Mesenchymal stem cell (in vitro differentiated cells and primary cell): ENCODE data around the gene ANXA7.

Experiments used
- DNase-seq: peaks from one replicate; pipeline ENCODE4 v3.0.0-alpha.2; 2013
- H2AFZ ChIP-seq: one replicate; pipeline ENCODE4 v1.6.1; 2013; ENCODE audit warnings: low read depth, mild to moderate bottlenecking, control low read depth, inconsistent platforms, low read length, moderate library complexity
- H2AK5ac ChIP-seq: 2 replicates; pipeline ENCODE4 v1.6.1; 2013; ENCODE audit warnings: low read length, moderate library complexity, mild to moderate bottlenecking, inconsistent platforms; ENCODE audit not compliant: severe bottlenecking
- H2BK120ac ChIP-seq: one replicate; pipeline ENCODE4 v1.6.1; 2013; ENCODE audit warnings: low read depth, mild to moderate bottlenecking, inconsistent platforms, low read length, moderate library complexity
- H2BK12ac ChIP-seq, 2 experiments: one replicate each; pipeline ENCODE4 v1.6.1; 2013; ENCODE audit warnings: inconsistent platforms in 2 of 2, low read length in 2 of 2, mild to moderate bottlenecking in 2 of 2, moderate library complexity in 2 of 2, control low read depth in 1 of 2
- H2BK15ac ChIP-seq: one replicate; pipeline ENCODE4 v1.6.1; 2013; ENCODE audit warnings: mild to moderate bottlenecking, low read depth, inconsistent platforms; ENCODE audit not compliant: poor library complexity, severe bottlenecking
- H2BK5ac ChIP-seq: 2 replicates; pipeline ENCODE4 v1.6.1; 2013; ENCODE audit warnings: low read depth, mild to moderate bottlenecking, low read length, control low read depth, inconsistent platforms; ENCODE audit not compliant: poor library complexity, severe bottlenecking
- H3K14ac ChIP-seq, 2 experiments: one replicate each; pipeline ENCODE4 v1.6.1; 2013; ENCODE audit warnings: inconsistent platforms in 2 of 2, low read length in 2 of 2, control low read depth in 1 of 2, mild to moderate bottlenecking in 1 of 2, moderate library complexity in 1 of 2
- H3K18ac ChIP-seq, 2 experiments: one replicate each; pipeline ENCODE4 v1.6.1; 2013; ENCODE audit warnings: inconsistent platforms in 2 of 2, low read length in 2 of 2, control low read depth in 1 of 2, low read depth in 1 of 2, mild to moderate bottlenecking in 1 of 2
- H3K23ac ChIP-seq, 2 experiments: one replicate each; pipeline ENCODE4 v1.6.1; 2013; ENCODE audit warnings: inconsistent platforms in 2 of 2, low read length in 2 of 2, mild to moderate bottlenecking in 2 of 2, moderate library complexity in 2 of 2, control low read depth in 1 of 2
- H3K27ac ChIP-seq: 2 replicates; pipeline ENCODE4 v1.5.1; 2013; ENCODE audit warnings: mild to moderate bottlenecking, moderate library complexity, low read length, control low read depth, inconsistent platforms; ENCODE audit not compliant: poor library complexity, severe bottlenecking
- H3K27me3 ChIP-seq, 2 experiments: 2 replicates each; pipeline versions ENCODE4 v1.6.1 to v1.7.0; 2013; ENCODE audit warnings: low read length in 2 of 2, mild to moderate bottlenecking in 2 of 2, moderate library complexity in 2 of 2, control low read depth in 1 of 2, inconsistent platforms in 1 of 2; ENCODE audit not compliant: control insufficient read depth in 1 of 2, insufficient read depth in 1 of 2
- H3K36me3 ChIP-seq, 2 experiments: 2 replicates each; pipeline versions ENCODE4 v1.6.1 to v1.7.0; 2013; ENCODE audit warnings: low read length in 2 of 2, control low read depth in 1 of 2, inconsistent platforms in 1 of 2, low read depth in 1 of 2, mild to moderate bottlenecking in 1 of 2; ENCODE audit not compliant: insufficient read depth in 2 of 2, control insufficient read depth in 1 of 2
- H3K4ac ChIP-seq, 2 experiments: one replicate each; pipeline ENCODE4 v1.6.1; 2013; ENCODE audit warnings: inconsistent platforms in 2 of 2, low read length in 2 of 2, mild to moderate bottlenecking in 2 of 2, moderate library complexity in 2 of 2, control low read depth in 1 of 2, low read depth in 1 of 2
- H3K4me1 ChIP-seq: 2 replicates; pipeline ENCODE4 v1.6.1; 2013; ENCODE audit warnings: low read depth, low read length, control low read depth; ENCODE audit not compliant: control insufficient read depth, insufficient read depth
- H3K4me2 ChIP-seq: 2 replicates; pipeline ENCODE4 v1.6.1; 2013; ENCODE audit warnings: low read length, mild to moderate bottlenecking, inconsistent platforms; ENCODE audit not compliant: poor library complexity, severe bottlenecking
- H3K4me3 ChIP-seq, 2 experiments: 2 replicates each; pipeline versions ENCODE4 v1.5.1 to v1.7.0; 2013; ENCODE audit warnings: low read length in 2 of 2, mild to moderate bottlenecking in 2 of 2, control low read depth in 1 of 2, low read depth in 1 of 2; ENCODE audit not compliant: insufficient read depth in 1 of 2
- H3K79me1 ChIP-seq: replicated peaks from 2 replicates; pipeline ENCODE4 v1.6.1; 2013; ENCODE audit warnings: mild to moderate bottlenecking, control low read depth, low read length, inconsistent platforms; ENCODE audit not compliant: poor library complexity, severe bottlenecking
- H3K9ac ChIP-seq: 2 replicates; pipeline ENCODE4 v1.7.0; 2013; ENCODE audit warnings: mild to moderate bottlenecking, low read length, moderate library complexity
- H3K9me3 ChIP-seq: 2 replicates; pipeline ENCODE4 v1.7.0; 2013; ENCODE audit warnings: mild to moderate bottlenecking, low read length; ENCODE audit not compliant: control insufficient read depth
- H4K8ac ChIP-seq: one replicate; pipeline ENCODE4 v1.6.1; 2013; ENCODE audit warnings: inconsistent platforms, mild to moderate bottlenecking, low read length, moderate library complexity
- H4K91ac ChIP-seq: one replicate; pipeline ENCODE4 v1.6.1; 2013; ENCODE audit warnings: mild to moderate bottlenecking, low read length, inconsistent platforms
- WGBS: methylation state at CpG from one replicate; pipeline ENCODE4 v1.1.7; 2013; ENCODE audit warnings: mixed read lengths; 5-methylcytosine and 5-hydroxymethylcytosine counted together

Gene ANXA7

GRCh38 chr10:73408061-73408460 lies 5.8 kb downstream of the ANXA7 start:
- no peak overlapping the region for H2BK5ac ChIP-seq
- H2BK120ac ChIP-seq = no peak overlapping the region
- H2AK5ac ChIP-seq = no peak overlapping the region
- H3K18ac ChIP-seq = no peak overlapping the region
- peaks cover 0 to 35% of the 10 kb centered on the region in 2 experiments for H3K36me3 ChIP-seq
- 87% methylated on average over 4 of the region's 5 CpGs for WGBS
- H2BK15ac ChIP-seq = no peak overlapping the region
- no peak overlapping the region for H2AFZ ChIP-seq
- H3K9me3 ChIP-seq = no peaks in the 10 kb centered on the region
- no peak overlapping the region for H3K14ac ChIP-seq
- no peak overlapping the region for H3K4me2 ChIP-seq
- no peak overlapping the region for H3K23ac ChIP-seq
- no peak for DNase-seq
- H3K27ac ChIP-seq = no peak overlapping the region
- no peak overlapping the region for H4K8ac ChIP-seq
- no peak overlapping the region for H3K4me3 ChIP-seq
- H3K9ac ChIP-seq = no peak overlapping the region
- no peak overlapping the region for H4K91ac ChIP-seq
- H3K4me1 ChIP-seq = peaks cover 10% of the 10 kb centered on the region
- no peak overlapping the region for H2BK12ac ChIP-seq
- H3K27me3 ChIP-seq = no peaks in the 10 kb centered on the region
- no peak overlapping the region for H3K4ac ChIP-seq
- peaks cover 2% of the 10 kb centered on the region for H3K79me1 ChIP-seq

- no peaks in the 10 kb centered on the region for H3K27me3 ChIP-seq
- no peak overlapping the region for H2BK15ac ChIP-seq
- H3K27ac ChIP-seq = no peak overlapping the region
- no peak overlapping the region for H2AFZ ChIP-seq
- H3K9me3 ChIP-seq = no peaks in the 10 kb centered on the region
- no peak overlapping the region for H3K4ac ChIP-seq
- no peak overlapping the region for H3K4me3 ChIP-seq
- peaks cover 0 to 35% of the 10 kb centered on the region in 2 experiments for H3K36me3 ChIP-seq
- no peak overlapping the region for H4K8ac ChIP-seq
- H3K18ac ChIP-seq = no peak overlapping the region
- H2BK120ac ChIP-seq = no peak overlapping the region
- H3K4me1 ChIP-seq = peaks cover 9% of the 10 kb centered on the region
- no peak overlapping the region for H2BK12ac ChIP-seq
- no peak overlapping the region for H2AK5ac ChIP-seq
- H3K79me1 ChIP-seq = peaks cover 2% of the 10 kb centered on the region
- H2BK5ac ChIP-seq = no peak overlapping the region
- no peak for DNase-seq
- no CpG with 5 or more reads among the region's 1 CpG for WGBS
- H3K14ac ChIP-seq = no peak overlapping the region
- no peak overlapping the region for H3K4me2 ChIP-seq
- no peak overlapping the region for H3K23ac ChIP-seq
- H4K91ac ChIP-seq = no peak overlapping the region
- H3K9ac ChIP-seq = no peak overlapping the region
Observed at GRCh38 chr10:73407495-73407894, 6.4 kb downstream of the ANXA7 start.

GRCh38 chr10:73406846-73407245 lies 7.0 kb downstream of the ANXA7 start:
- H3K23ac ChIP-seq = no peak overlapping the region
- no peak overlapping the region for H3K9ac ChIP-seq
- H2BK120ac ChIP-seq = no peak overlapping the region
- no peak overlapping the region for H3K14ac ChIP-seq
- H2AFZ ChIP-seq = no peak overlapping the region
- H3K4ac ChIP-seq = no peak overlapping the region
- no peak overlapping the region for H2BK5ac ChIP-seq
- no peak overlapping the region for H2BK12ac ChIP-seq
- peaks cover 2% of the 10 kb centered on the region for H3K79me1 ChIP-seq
- 95% methylated on average over 5 of the region's 5 CpGs for WGBS
- H4K8ac ChIP-seq = no peak overlapping the region
- H2BK15ac ChIP-seq = no peak overlapping the region
- no peak overlapping the region for H3K18ac ChIP-seq
- no peak for DNase-seq
- H3K4me2 ChIP-seq = no peak overlapping the region
- no peaks in the 10 kb centered on the region for H3K9me3 ChIP-seq
- peaks cover 0 to 35% of the 10 kb centered on the region in 2 experiments for H3K36me3 ChIP-seq
- H4K91ac ChIP-seq = no peak overlapping the region
- no peak overlapping the region for H3K27ac ChIP-seq
- no peak overlapping the region for H2AK5ac ChIP-seq
- H3K4me3 ChIP-seq = no peak overlapping the region
- H3K27me3 ChIP-seq = no peaks in the 10 kb centered on the region
- H3K4me1 ChIP-seq = peaks cover 8% of the 10 kb centered on the region

- no peak for DNase-seq
- Histone ChIP-seq H3K4me2 (no peak overlapping the region), H3K9ac (no peak overlapping the region), H2BK12ac (no peak overlapping the region), H2AFZ (no peak overlapping the region), H3K27me3 (no peaks in the 10 kb centered on the region), H3K27ac (no peak overlapping the region), H3K18ac (no peak overlapping the region), H4K91ac (no peak overlapping the region), H3K23ac (no peak overlapping the region), H4K8ac (no peak overlapping the region), H3K36me3 (peaks cover 3 to 30% of the 10 kb centered on the region in 2 experiments), H3K9me3 (no peaks in the 10 kb centered on the region), H3K4ac (no peak overlapping the region), H3K14ac (no peak overlapping the region), H2BK120ac (no peak overlapping the region), H2BK5ac (no peak overlapping the region), H3K4me3 (no peak overlapping the region), H2BK15ac (no peak overlapping the region), H2AK5ac (no peak overlapping the region), H3K4me1 (peaks cover 8% of the 10 kb centered on the region), H3K79me1 (peaks cover 4% of the 10 kb centered on the region)
- 87% methylated on average over 3 of the region's 3 CpGs for WGBS
Observed at GRCh38 chr10:73405556-73405955, 8.3 kb downstream of the ANXA7 start.
